GM21786 (cell line): ENCODE data around the gene SPECC1L.
"Not testable (repeated sequence)": the region's sequence is repeated elsewhere in the genome, so short reads cannot be mapped to it uniquely, and the experiment has no call there.

Source experiments
- ATAC-seq: cut with Tn5 transposase; IDR thresholded peaks from one replicate; pipeline ENCODE4 v1.9.1; 2021; ENCODE audit not compliant: unreplicated experiment

The SPECC1L gene

GRCh38 chr22:24282401-24282800 is 11.8 kb downstream of the SPECC1L start:
- ATAC-seq: no peak

GRCh38 chr22:24284747-24285203 is 14.1 kb downstream of the SPECC1L start:
- ATAC-seq: no peak

- ATAC-seq: no peak
Observed at GRCh38 chr22:24285245-24285644, 14.6 kb downstream of the SPECC1L start.

GRCh38 chr22:24287212-24287611 is 16.6 kb downstream of the SPECC1L start:
- ATAC-seq: not testable (repeated sequence)

- ATAC-seq: not testable (repeated sequence)
Observed at GRCh38 chr22:24287801-24288200, 17.2 kb downstream of the SPECC1L start.

- no peak for ATAC-seq
Observed at GRCh38 chr22:24289114-24289513, 18.5 kb downstream of the SPECC1L start.

- ATAC-seq: no peak
Observed at GRCh38 chr22:24289741-24290163, 19.1 kb downstream of the SPECC1L start.

GRCh38 chr22:24290459-24290858 is 19.8 kb downstream of the SPECC1L start:
- no peak for ATAC-seq

GRCh38 chr22:24291515-24292201 is 21.0 kb downstream of the SPECC1L start:
- no peak for ATAC-seq

- not testable (repeated sequence) for ATAC-seq
Observed at GRCh38 chr22:24292202-24292830, 21.7 kb downstream of the SPECC1L start.

GRCh38 chr22:24294913-24295312 is 24.3 kb downstream of the SPECC1L start:
- not testable (repeated sequence) for ATAC-seq

GRCh38 chr22:24298497-24299155 is 28.0 kb downstream of the SPECC1L start:
- not testable (repeated sequence) for ATAC-seq

- ATAC-seq: not testable (repeated sequence)
Observed at GRCh38 chr22:24300522-24300921, 29.9 kb downstream of the SPECC1L start.

GRCh38 chr22:24302591-24302990 is 32.0 kb downstream of the SPECC1L start:
- no peak for ATAC-seq

- no peak for ATAC-seq
Observed at GRCh38 chr22:24303007-24303406, 32.4 kb downstream of the SPECC1L start.

GRCh38 chr22:24304062-24304675 is 33.5 kb downstream of the SPECC1L start:
- no peak for ATAC-seq

- no peak for ATAC-seq
Observed at GRCh38 chr22:24305260-24305692, 34.6 kb downstream of the SPECC1L start.

- no peak for ATAC-seq
Observed at GRCh38 chr22:24310969-24311368, 40.3 kb downstream of the SPECC1L start.

- ATAC-seq: no peak
Observed at GRCh38 chr22:24315367-24315966, 44.8 kb downstream of the SPECC1L start.

- ATAC-seq: not testable (repeated sequence)
Observed at GRCh38 chr22:24316264-24316663, 45.6 kb downstream of the SPECC1L start.

- ATAC-seq: not testable (repeated sequence)
Observed at GRCh38 chr22:24317511-24317910, 46.9 kb downstream of the SPECC1L start.
